ENCODE data around the gene SEZ6.

- no peak for TF ChIP-seq CTCF (IDR thresholded peaks at IDR 0.05)
- no peak for TF ChIP-seq EP300 (IDR thresholded peaks at IDR 0.05)
Observed at GRCh38 chr17:28985950-28986713, 19.7 kb downstream of the SEZ6 start.
